GM18498 (cell line): ENCODE measurements around the gene ADARB2.
"Not testable (repeated sequence)": the region's sequence is repeated elsewhere in the genome, so short reads cannot be mapped to it uniquely, and the experiment has no call there.

Experiments
- ATAC-seq: cut with Tn5 transposase; IDR thresholded peaks from one replicate; pipeline ENCODE4 v1.9.1; 2021; ENCODE audit warnings: mild to moderate bottlenecking, moderate library complexity; ENCODE audit not compliant: unreplicated experiment

Gene ADARB2

GRCh38 chr10:1617376-1618317 is 119.7 kb downstream of the ADARB2 start:
- ATAC-seq: not testable (repeated sequence)

GRCh38 chr10:1616701-1617100 is 120.6 kb downstream of the ADARB2 start:
- ATAC-seq: not testable (repeated sequence)

- ATAC-seq: no peak
Measured at GRCh38 chr10:1615186-1615954, 122.0 kb downstream of the ADARB2 start.

- no peak for ATAC-seq
Measured at GRCh38 chr10:1613511-1613910, 123.8 kb downstream of the ADARB2 start.

GRCh38 chr10:1612908-1613307 is 124.4 kb downstream of the ADARB2 start:
- ATAC-seq: no peak

- no peak for ATAC-seq
Measured at GRCh38 chr10:1611936-1612550, 125.3 kb downstream of the ADARB2 start.

GRCh38 chr10:1610986-1611770 is 126.1 kb downstream of the ADARB2 start:
- ATAC-seq: no peak

- no peak for ATAC-seq
Measured at GRCh38 chr10:1609648-1609970, 127.7 kb downstream of the ADARB2 start.

- ATAC-seq: no peak
Measured at GRCh38 chr10:1608851-1609647, 128.3 kb downstream of the ADARB2 start.

- no peak for ATAC-seq
Measured at GRCh38 chr10:1608408-1608807, 128.9 kb downstream of the ADARB2 start.

GRCh38 chr10:1607466-1607865 is 129.9 kb downstream of the ADARB2 start:
- no peak for ATAC-seq

GRCh38 chr10:1605999-1606940 is 131.1 kb downstream of the ADARB2 start:
- no peak for ATAC-seq

- no peak for ATAC-seq
Measured at GRCh38 chr10:1605121-1605520, 132.2 kb downstream of the ADARB2 start.

GRCh38 chr10:1604246-1604645 is 133.1 kb downstream of the ADARB2 start:
- no peak for ATAC-seq

- ATAC-seq: no peak
Measured at GRCh38 chr10:1603181-1603580, 134.1 kb downstream of the ADARB2 start.

- no peak for ATAC-seq
Measured at GRCh38 chr10:1602037-1602484, 135.3 kb downstream of the ADARB2 start.

- ATAC-seq: no peak
Measured at GRCh38 chr10:1601406-1601805, 135.9 kb downstream of the ADARB2 start.

- ATAC-seq: no peak
Measured at GRCh38 chr10:1600861-1601260, 136.5 kb downstream of the ADARB2 start.
